NOMO-1 treated with dmso at 0.1 percent for 144 hours (cell line): ENCODE results near the gene TAPBPL.

Experiments
- DNase-seq: peaks from one replicate; lab custom pipeline; 2025; ENCODE audit not compliant: unreplicated experiment; lab: John Stamatoyannopoulos, UW

Gene TAPBPL

GRCh38 chr12:6435961-6436715 is 15.7 kb upstream of the TAPBPL start:
- DNase-seq = no peak

- DNase-seq = no peak
Observed at GRCh38 chr12:6437586-6437985, 14.3 kb upstream of the TAPBPL start.

GRCh38 chr12:6438345-6438744 is 13.5 kb upstream of the TAPBPL start:
- no peak for DNase-seq

GRCh38 chr12:6440391-6440790 is 11.5 kb upstream of the TAPBPL start:
- DNase-seq = no peak

- DNase-seq = no peak
Observed at GRCh38 chr12:6442836-6443235, 9.0 kb upstream of the TAPBPL start.

GRCh38 chr12:6443361-6443983 is 8.4 kb upstream of the TAPBPL start:
- no peak for DNase-seq

GRCh38 chr12:6444031-6444430 is 7.8 kb upstream of the TAPBPL start:
- no peak for DNase-seq

GRCh38 chr12:6444704-6445688 is 6.8 kb upstream of the TAPBPL start, which contains the start of gene CD27:
TSS of gene CD27 (plus strand) at chr12:6444955. CDS start at chr12:6445096, 141 bp downstream.
- DNase-seq = no peak

GRCh38 chr12:6450091-6450868 is 1.6 kb upstream of the TAPBPL start:
- DNase-seq = no peak

- no peak for DNase-seq
Observed at GRCh38 chr12:6450869-6451347, 934 bp upstream of the TAPBPL start.

- no peak for DNase-seq
Observed at GRCh38 chr12:6452245-6452943, 552 bp downstream of the TAPBPL start.

GRCh38 chr12:6452944-6453630 is 1.2 kb downstream of the TAPBPL start:
- no peak for DNase-seq

GRCh38 chr12:6457220-6457945 is 5.5 kb downstream of the TAPBPL start:
- no peak for DNase-seq

GRCh38 chr12:6458281-6459003 is 6.6 kb downstream of the TAPBPL start:
- no peak for DNase-seq

GRCh38 chr12:6459004-6459337 is 7.1 kb downstream of the TAPBPL start:
- DNase-seq = no peak

GRCh38 chr12:6460751-6461371 is 9.0 kb downstream of the TAPBPL start:
- DNase-seq = no peak

GRCh38 chr12:6461401-6462233 is 9.8 kb downstream of the TAPBPL start:
- peak; percentile 93 for DNase-seq
